AG10803 (cell line): ENCODE measurements around the gene OLA1.
A peak's percentile ranks its signal among the peaks of the same experiment; 100 is the strongest.
"Not testable (repeated sequence)": the region's sequence is repeated elsewhere in the genome, so short reads cannot be mapped to it uniquely, and the experiment has no call there.

ENCODE experiments used
- DNase-seq: peaks from one replicate; pipeline ENCODE4 v3.0.0; 2010; ENCODE audit warnings: low read depth
- H3K4me3 ChIP-seq: 2 replicates; pipeline ENCODE4 v1.5.1; 2011; ENCODE audit warnings: mild to moderate bottlenecking, low read length, control low read depth
- CTCF ChIP-seq: conservative IDR thresholded peaks from 2 replicates; pipeline ENCODE4 v1.5.1; 2011; ENCODE audit warnings: mild to moderate bottlenecking, low read length, control low read depth, inconsistent platforms

OLA1 gene

GRCh38 chr2:174263997-174264396 is 15.7 kb upstream of the OLA1 start:
- TF ChIP-seq CTCF, result no peak
- no peak overlapping the region for H3K4me3 ChIP-seq
- DNase-seq, result peak; percentile 58

DNA sequence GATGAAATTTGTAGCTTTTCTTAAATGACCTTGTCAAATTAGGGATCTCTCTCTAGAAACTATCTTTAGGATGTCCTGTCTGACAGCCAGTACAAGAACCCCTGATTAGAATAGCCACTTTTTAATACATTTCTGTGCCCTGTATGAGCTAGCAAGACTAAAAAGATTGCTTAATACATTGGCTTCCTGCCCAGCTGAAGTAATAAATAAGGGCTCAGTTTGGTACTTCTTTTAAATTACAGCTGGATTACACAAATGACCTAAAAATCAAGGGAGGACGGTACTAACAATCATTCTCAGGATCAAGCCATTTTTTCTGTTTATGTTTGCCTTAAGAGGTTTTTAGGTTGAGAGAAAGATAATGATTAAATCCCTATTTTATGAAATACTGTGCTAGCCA is 11.6 kb upstream of the OLA1 start:
- H3K4me3 ChIP-seq, result no peak overlapping the region
- TF ChIP-seq CTCF, result no peak
- DNase-seq, result peak; percentile 83

GRCh38 chr2:174254267-174254666 is 5.9 kb upstream of the OLA1 start:
- no peak overlapping the region for H3K4me3 ChIP-seq
- no peak for TF ChIP-seq CTCF
- DNase-seq, result no peak

DNA sequence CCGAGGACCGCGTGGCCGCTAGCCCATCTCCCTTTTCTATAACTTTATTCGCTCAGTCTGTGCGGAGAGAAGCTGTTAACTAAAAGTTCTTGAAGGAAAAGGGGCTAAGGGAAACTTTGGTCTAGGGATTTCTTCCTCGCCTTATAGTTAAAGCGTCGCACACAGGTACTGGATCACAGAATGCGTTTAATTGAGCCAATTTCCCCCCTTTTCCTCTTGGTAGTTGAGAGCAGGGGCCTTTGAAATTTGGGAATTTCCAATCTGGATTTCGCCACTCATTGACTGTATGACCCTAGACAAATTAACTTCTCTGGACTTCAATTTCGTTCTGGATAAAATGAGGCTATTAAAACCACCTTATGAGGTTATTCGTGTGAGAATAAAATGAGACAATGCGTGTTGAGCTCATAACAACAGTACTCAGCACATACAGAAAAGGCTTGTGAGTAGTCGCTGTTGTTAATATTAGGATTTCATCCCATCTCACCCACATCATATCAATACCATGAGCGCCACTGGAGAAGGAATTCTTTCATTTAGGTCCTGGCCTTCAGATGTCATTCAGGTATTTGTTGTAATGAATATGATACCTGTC is 763 bp upstream of the OLA1 start:
- no peak for DNase-seq
- TF ChIP-seq CTCF, result no peak
- peak overlapping the region; percentile 75 for H3K4me3 ChIP-seq

- no peak for TF ChIP-seq CTCF
- H3K4me3 ChIP-seq, result peak overlapping the region; percentile 78
- peak; percentile 13 for DNase-seq
These were observed 702 bp downstream of the OLA1 start for GRCh38 chr2:174247474-174248186.

- DNase-seq, result no peak
- TF ChIP-seq CTCF, result no peak
These were observed 1.4 kb downstream of the OLA1 start for GRCh38 chr2:174246944-174247381.

GRCh38 chr2:174245628-174246027 is 2.7 kb downstream of the OLA1 start:
- DNase-seq, H3K4me3 ChIP-seq: not testable (repeated sequence)

More at GRCh38 chr2:174246944-174247381, 1.4 kb downstream of the OLA1 start:
- no peak overlapping the region for H3K4me3 ChIP-seq
